Measurements from ENCODE around the gene OSBPL9. TPM values are rescaled to one million over a fixed set of nuclear protein-coding genes. Genes with fewer than 3 reads are reported as not detected.
A peak's percentile ranks its signal among the peaks of the same experiment; 100 is the strongest.

The OSBPL9 gene
- total RNA-seq, 1 donor from 2014 or later, result 55.8 TPM

DNA sequence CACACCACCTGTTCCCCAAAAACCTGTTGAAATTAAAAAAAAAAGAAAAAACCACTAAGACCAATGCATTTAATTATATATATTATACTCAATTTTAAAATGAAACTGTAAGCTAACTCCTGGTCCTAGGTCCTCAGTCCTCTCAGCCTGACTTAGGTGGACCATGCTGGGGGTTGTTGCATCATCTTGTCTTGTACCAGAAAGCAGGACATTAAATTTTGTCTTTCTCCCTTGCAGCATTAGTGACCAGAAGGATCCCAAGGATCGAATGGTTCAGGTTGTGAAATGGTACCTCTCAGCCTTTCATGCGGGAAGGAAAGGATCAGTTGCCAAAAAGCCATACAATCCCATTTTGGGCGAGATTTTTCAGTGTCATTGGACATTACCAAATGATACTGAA, 164.0 kb downstream of the OSBPL9 start:
- Histone ChIP-seq H3K36me3 (peaks cover 96% of the 10 kb centered on the region), H3K4me1 (peaks cover 25% of the 10 kb centered on the region), H3K27me3 (ENCODE audit: low read depth) (no peaks in the 10 kb centered on the region), H3K9me3 (replicated peaks) (no peaks in the 10 kb centered on the region), H3K27ac (replicated peaks) (no peak overlapping the region), H3K4me3 (no peak overlapping the region)
- no peak for TF ChIP-seq CTCF (IDR thresholded peaks at IDR 0.05; ENCODE audit: borderline replicate concordance)
- no peak for DNase-seq
- intact Hi-C loops (cut with micrococcal nuclease), result no loop called here

GRCh38 chr1:51784997-51785421, 168.1 kb downstream of the OSBPL9 start:
- TF ChIP-seq CTCF (IDR thresholded peaks at IDR 0.05; ENCODE audit: borderline replicate concordance), result no peak
- no peaks in the 10 kb centered on the region for H3K27me3 ChIP-seq (ENCODE audit: low read depth)
- no peak for DNase-seq
- no peak overlapping the region for H3K4me3 ChIP-seq
- H3K9me3 ChIP-seq (replicated peaks), result no peaks in the 10 kb centered on the region
- H3K27ac ChIP-seq (replicated peaks), result peak overlapping the region; percentile 56
- peaks cover 24% of the 10 kb centered on the region for H3K4me1 ChIP-seq
- H3K36me3 ChIP-seq, result peaks cover 100% of the 10 kb centered on the region
- intact Hi-C loops (cut with micrococcal nuclease), result no loop called here

DNA sequence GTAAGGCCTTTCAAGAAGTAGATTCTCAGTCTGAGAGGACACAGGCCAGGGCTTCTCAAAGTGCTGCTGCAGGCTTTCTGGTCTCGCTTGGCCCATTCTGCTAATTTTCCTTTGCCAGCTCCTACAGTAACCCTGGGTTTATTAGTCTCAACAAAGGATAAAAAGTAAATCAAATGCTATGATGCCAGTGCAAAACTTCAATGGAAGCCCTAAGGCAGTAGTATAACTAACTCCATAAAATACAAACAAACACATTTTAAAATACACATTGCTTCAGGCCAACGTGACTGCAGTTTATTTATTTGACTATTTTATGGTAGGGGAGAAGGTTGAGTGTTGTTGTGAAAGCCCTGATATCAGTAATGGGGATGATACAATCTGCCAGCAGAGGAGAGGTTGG, 172.0 kb downstream of the OSBPL9 start:
- no peaks in the 10 kb centered on the region for H3K27me3 ChIP-seq (ENCODE audit: low read depth)
- H3K4me1 ChIP-seq, result peaks cover 30% of the 10 kb centered on the region
- peaks cover 100% of the 10 kb centered on the region for H3K36me3 ChIP-seq
- no peaks in the 10 kb centered on the region for H3K9me3 ChIP-seq (replicated peaks)
- no peak overlapping the region for H3K27ac ChIP-seq (replicated peaks)
- no peak overlapping the region for H3K4me3 ChIP-seq
- no peak for TF ChIP-seq CTCF (IDR thresholded peaks at IDR 0.05; ENCODE audit: borderline replicate concordance)
- intact Hi-C loops (cut with micrococcal nuclease), result no loop called here
- DNase-seq, result no peak

DNA sequence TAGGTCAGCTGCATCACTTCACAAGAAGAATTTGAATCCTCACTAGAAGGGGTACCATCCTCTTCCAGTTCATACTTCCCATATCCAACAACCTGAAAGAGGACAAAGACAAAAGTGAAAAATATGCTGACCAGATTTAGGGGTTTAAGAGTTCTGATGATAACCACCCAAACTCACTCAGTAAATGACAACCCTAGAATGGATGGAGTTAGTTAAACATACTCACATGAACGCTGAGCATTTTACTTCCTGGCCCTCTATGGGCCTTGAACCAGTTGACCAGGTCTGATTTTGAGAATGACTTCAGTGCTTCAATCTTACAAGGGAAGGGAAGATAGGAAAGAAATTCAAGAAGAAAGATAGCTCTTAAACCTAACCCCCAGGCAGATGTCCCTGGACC, 172.4 kb downstream of the OSBPL9 start:
- peaks cover 100% of the 10 kb centered on the region for H3K36me3 ChIP-seq
- no peaks in the 10 kb centered on the region for H3K27me3 ChIP-seq (ENCODE audit: low read depth)
- no peak overlapping the region for H3K4me3 ChIP-seq
- intact Hi-C loops (cut with micrococcal nuclease), result no loop called here
- no peak overlapping the region for H3K27ac ChIP-seq (replicated peaks)
- H3K9me3 ChIP-seq (replicated peaks), result no peaks in the 10 kb centered on the region
- no peak for DNase-seq
- H3K4me1 ChIP-seq, result peaks cover 26% of the 10 kb centered on the region
- no peak for TF ChIP-seq CTCF (IDR thresholded peaks at IDR 0.05; ENCODE audit: borderline replicate concordance)

GRCh38 chr1:51790385-51790784, 173.5 kb downstream of the OSBPL9 start:
- H3K27ac ChIP-seq (replicated peaks), result no peak overlapping the region
- H3K27me3 ChIP-seq (ENCODE audit: low read depth), result no peaks in the 10 kb centered on the region
- DNase-seq, result no peak
- TF ChIP-seq CTCF (IDR thresholded peaks at IDR 0.05; ENCODE audit: borderline replicate concordance), result no peak
- intact Hi-C loops (cut with micrococcal nuclease), result no loop called here
- peaks cover 16% of the 10 kb centered on the region for H3K4me1 ChIP-seq
- no peaks in the 10 kb centered on the region for H3K9me3 ChIP-seq (replicated peaks)
- no peak overlapping the region for H3K4me3 ChIP-seq
- H3K36me3 ChIP-seq, result peaks cover 98% of the 10 kb centered on the region

GRCh38 chr1:51791888-51792287, 175.0 kb downstream of the OSBPL9 start:
- intact Hi-C loops (cut with micrococcal nuclease), result no loop called here
- no peak overlapping the region for H3K27ac ChIP-seq (replicated peaks)
- no peak for TF ChIP-seq CTCF (IDR thresholded peaks at IDR 0.05; ENCODE audit: borderline replicate concordance)
- peaks cover 11% of the 10 kb centered on the region for H3K4me1 ChIP-seq
- H3K36me3 ChIP-seq, result peaks cover 95% of the 10 kb centered on the region
- H3K27me3 ChIP-seq (ENCODE audit: low read depth), result no peaks in the 10 kb centered on the region
- no peak for DNase-seq
- no peak overlapping the region for H3K4me3 ChIP-seq
- no peaks in the 10 kb centered on the region for H3K9me3 ChIP-seq (replicated peaks)
